GM23338 (cell line): Measurements from ENCODE around the gene CD3D. TPM values are rescaled to one million over a fixed set of nuclear protein-coding genes. Genes with fewer than 3 reads are reported as not detected.

Experiments
- ATAC-seq: fragments of 200-7000 bp; cut with Tn5 transposase; 3 replicates; pipeline ENCODE4 v1.9.1; 2020
- DNase-seq: peaks from one replicate; pipeline ENCODE4 v3.0.0-alpha.2; 2015; ENCODE audit warnings: low spot score
- H2AFZ ChIP-seq: fragments of 200-600 bp; sonication (generic); 2 replicates; pipeline ENCODE4 v1.8.0; 2016; ENCODE audit warnings: antibody characterized with exemption, mild to moderate bottlenecking, moderate library complexity
- H3F3A ChIP-seq: fragments of 200-600 bp; sonication (generic); replicated peaks from 2 replicates; pipeline ENCODE4 v1.8.0; 2017; ENCODE audit warnings: antibody characterized with exemption, mixed run types, low read depth
- H3K27ac ChIP-seq: fragments of 200-600 bp; sonication (generic); 2 replicates; pipeline ENCODE4 v1.6.1; 2016; ENCODE audit warnings: low read depth
- H3K27me3 ChIP-seq: fragments of 200-600 bp; sonication (generic); 2 replicates; pipeline ENCODE4 v1.8.0; 2016; ENCODE audit warnings: mild to moderate bottlenecking, mixed run types, moderate library complexity; ENCODE audit not compliant: insufficient read depth
- H3K36me3 ChIP-seq: fragments of 200-600 bp; sonication (generic); 2 replicates; pipeline ENCODE4 v1.8.0; 2016; ENCODE audit warnings: mild to moderate bottlenecking; ENCODE audit not compliant: insufficient read depth
- H3K4me1 ChIP-seq: fragments of 200-600 bp; sonication (generic); 2 replicates; pipeline ENCODE4 v1.8.0; 2016; ENCODE audit warnings: mild to moderate bottlenecking, moderate library complexity; ENCODE audit not compliant: insufficient read depth
- H3K4me2 ChIP-seq: fragments of 200-600 bp; sonication (generic); 2 replicates; pipeline ENCODE4 v1.7.1; 2017; ENCODE audit warnings: mixed run types
- H3K4me3 ChIP-seq: fragments of 200-600 bp; sonication (generic); 2 replicates; pipeline ENCODE4 v1.6.1; 2016; ENCODE audit warnings: mixed run types
- H3K79me2 ChIP-seq: fragments of 200-600 bp; sonication (generic); replicated peaks from 2 replicates; pipeline ENCODE4 v1.8.0; 2017; ENCODE audit warnings: mild to moderate bottlenecking; ENCODE audit not compliant: insufficient read depth
- H3K9me2 ChIP-seq: fragments of 200-600 bp; sonication (generic); 2 replicates; pipeline ENCODE4 v1.8.0; 2017; ENCODE audit not compliant: insufficient read depth
- H4K20me1 ChIP-seq: fragments of 200-600 bp; sonication (generic); replicated peaks from 2 replicates; pipeline ENCODE4 v1.8.0; 2017; ENCODE audit warnings: mild to moderate bottlenecking; ENCODE audit not compliant: insufficient read depth
- H3K27ac Mint-ChIP-seq: 2 replicates; pipeline ENCODE4 v1.8.0; 2020; ENCODE audit warnings: inconsistent platforms, mild to moderate bottlenecking, moderate library complexity, mixed read lengths
- H3K27me3 Mint-ChIP-seq: 3 replicates; pipeline ENCODE4 v1.8.0; 2022; ENCODE audit warnings: low read depth, mild to moderate bottlenecking, moderate library complexity, mixed read lengths, inconsistent platforms; ENCODE audit not compliant: insufficient read depth, poor library complexity
- H3K36me3 Mint-ChIP-seq: 3 replicates; pipeline ENCODE4 v1.8.0; 2021; ENCODE audit warnings: low read depth, mild to moderate bottlenecking, inconsistent platforms, moderate library complexity, mixed read lengths
- H3K4me1 Mint-ChIP-seq: 3 replicates; pipeline ENCODE4 v1.8.0; 2020; ENCODE audit warnings: mild to moderate bottlenecking, inconsistent platforms, mixed read lengths
- H3K4me3 Mint-ChIP-seq: 3 replicates; pipeline ENCODE4 v1.8.0; 2021; ENCODE audit warnings: moderate library complexity, mild to moderate bottlenecking, inconsistent platforms, mixed read lengths
- H3K9me3 Mint-ChIP-seq: 3 replicates; pipeline ENCODE4 v1.8.0; 2020; ENCODE audit warnings: moderate library complexity, mild to moderate bottlenecking, inconsistent platforms, mixed read lengths
- CREB1 ChIP-seq: fragments of 250-450 bp; sonication (Bioruptor Pico); IDR thresholded peaks from 2 replicates; pipeline ENCODE4 v1.5.0; 2020; ENCODE audit warnings: low read depth, mild to moderate bottlenecking, moderate library complexity
- ETS1 ChIP-seq: IDR thresholded peaks from 2 replicates; pipeline ENCODE4 v1.6.1; 2016; ENCODE audit warnings: antibody characterized with exemption
- JUNB ChIP-seq: IDR thresholded peaks from one replicate; pipeline ENCODE4 v1.6.1; 2016; ENCODE audit warnings: antibody characterized with exemption; ENCODE audit not compliant: unreplicated experiment
- NANOG ChIP-seq: IDR thresholded peaks from 2 replicates; pipeline ENCODE4 v1.6.1; 2016; ENCODE audit warnings: antibody characterized with exemption, borderline replicate concordance
- POLR2AphosphoS5 ChIP-seq: IDR thresholded peaks from 2 replicates; pipeline ENCODE4 v1.6.1; 2016; ENCODE audit warnings: antibody characterized with exemption, low read depth
- ZNF331 ChIP-seq: fragments of 250-450 bp; sonication (Bioruptor Pico); IDR thresholded peaks from 2 replicates; pipeline ENCODE4 v1.5.0; 2020; ENCODE audit warnings: low read depth, mild to moderate bottlenecking, moderate library complexity
- polyA plus RNA-seq: library from polyadenylated mRNA; unstranded; fragments of >200 nt; fragmentation: Nextera tagmentation; extraction: Ambion mirVana; gene quantifications from 2 replicates; pipeline ENCODE4 v1.2.1, GENCODE V29; 2016
- total RNA-seq: library from RNA; depleted of rRNA; stranded (reverse); fragments of >200 nt; shearing (Covaris generic); gene quantifications from 2 replicates; pipeline ENCODE4 v1.2.3, GENCODE V29; 2014
- TF ChIP-seq, protein P1 (sequence below): fragments of 250-450 bp; sonication (Bioruptor Pico); IDR thresholded peaks from 2 replicates; pipeline ENCODE4 v1.5.0; 2020; ENCODE audit warnings: mild to moderate bottlenecking, moderate library complexity

Gene CD3D
- total and polyA plus RNA-seq, 2 experiments from 2014 or later = not detected

DNA sequence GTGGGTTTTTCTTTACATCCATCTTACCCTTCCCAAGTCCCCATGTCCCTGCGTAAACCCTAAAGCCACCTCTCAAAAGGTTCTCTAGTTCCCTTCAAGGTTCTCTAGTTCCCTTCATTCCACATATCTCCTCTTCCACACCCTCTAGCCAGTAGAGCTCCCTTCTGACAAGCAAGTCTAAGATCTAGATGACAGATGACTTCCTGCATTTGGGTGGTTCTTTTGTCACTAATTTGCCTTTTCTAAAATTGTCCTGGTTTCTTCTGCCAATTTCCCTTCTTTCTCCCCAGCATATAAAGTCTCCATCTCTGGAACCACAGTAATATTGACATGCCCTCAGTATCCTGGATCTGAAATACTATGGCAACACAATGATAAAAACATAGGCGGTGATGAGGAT is 30.2 kb downstream of the CD3D start:
- H4K20me1 ChIP-seq = no peaks in the 10 kb centered on the region
- no peak for TF ChIP-seq JUNB
- TF ChIP-seq, protein P1, sequence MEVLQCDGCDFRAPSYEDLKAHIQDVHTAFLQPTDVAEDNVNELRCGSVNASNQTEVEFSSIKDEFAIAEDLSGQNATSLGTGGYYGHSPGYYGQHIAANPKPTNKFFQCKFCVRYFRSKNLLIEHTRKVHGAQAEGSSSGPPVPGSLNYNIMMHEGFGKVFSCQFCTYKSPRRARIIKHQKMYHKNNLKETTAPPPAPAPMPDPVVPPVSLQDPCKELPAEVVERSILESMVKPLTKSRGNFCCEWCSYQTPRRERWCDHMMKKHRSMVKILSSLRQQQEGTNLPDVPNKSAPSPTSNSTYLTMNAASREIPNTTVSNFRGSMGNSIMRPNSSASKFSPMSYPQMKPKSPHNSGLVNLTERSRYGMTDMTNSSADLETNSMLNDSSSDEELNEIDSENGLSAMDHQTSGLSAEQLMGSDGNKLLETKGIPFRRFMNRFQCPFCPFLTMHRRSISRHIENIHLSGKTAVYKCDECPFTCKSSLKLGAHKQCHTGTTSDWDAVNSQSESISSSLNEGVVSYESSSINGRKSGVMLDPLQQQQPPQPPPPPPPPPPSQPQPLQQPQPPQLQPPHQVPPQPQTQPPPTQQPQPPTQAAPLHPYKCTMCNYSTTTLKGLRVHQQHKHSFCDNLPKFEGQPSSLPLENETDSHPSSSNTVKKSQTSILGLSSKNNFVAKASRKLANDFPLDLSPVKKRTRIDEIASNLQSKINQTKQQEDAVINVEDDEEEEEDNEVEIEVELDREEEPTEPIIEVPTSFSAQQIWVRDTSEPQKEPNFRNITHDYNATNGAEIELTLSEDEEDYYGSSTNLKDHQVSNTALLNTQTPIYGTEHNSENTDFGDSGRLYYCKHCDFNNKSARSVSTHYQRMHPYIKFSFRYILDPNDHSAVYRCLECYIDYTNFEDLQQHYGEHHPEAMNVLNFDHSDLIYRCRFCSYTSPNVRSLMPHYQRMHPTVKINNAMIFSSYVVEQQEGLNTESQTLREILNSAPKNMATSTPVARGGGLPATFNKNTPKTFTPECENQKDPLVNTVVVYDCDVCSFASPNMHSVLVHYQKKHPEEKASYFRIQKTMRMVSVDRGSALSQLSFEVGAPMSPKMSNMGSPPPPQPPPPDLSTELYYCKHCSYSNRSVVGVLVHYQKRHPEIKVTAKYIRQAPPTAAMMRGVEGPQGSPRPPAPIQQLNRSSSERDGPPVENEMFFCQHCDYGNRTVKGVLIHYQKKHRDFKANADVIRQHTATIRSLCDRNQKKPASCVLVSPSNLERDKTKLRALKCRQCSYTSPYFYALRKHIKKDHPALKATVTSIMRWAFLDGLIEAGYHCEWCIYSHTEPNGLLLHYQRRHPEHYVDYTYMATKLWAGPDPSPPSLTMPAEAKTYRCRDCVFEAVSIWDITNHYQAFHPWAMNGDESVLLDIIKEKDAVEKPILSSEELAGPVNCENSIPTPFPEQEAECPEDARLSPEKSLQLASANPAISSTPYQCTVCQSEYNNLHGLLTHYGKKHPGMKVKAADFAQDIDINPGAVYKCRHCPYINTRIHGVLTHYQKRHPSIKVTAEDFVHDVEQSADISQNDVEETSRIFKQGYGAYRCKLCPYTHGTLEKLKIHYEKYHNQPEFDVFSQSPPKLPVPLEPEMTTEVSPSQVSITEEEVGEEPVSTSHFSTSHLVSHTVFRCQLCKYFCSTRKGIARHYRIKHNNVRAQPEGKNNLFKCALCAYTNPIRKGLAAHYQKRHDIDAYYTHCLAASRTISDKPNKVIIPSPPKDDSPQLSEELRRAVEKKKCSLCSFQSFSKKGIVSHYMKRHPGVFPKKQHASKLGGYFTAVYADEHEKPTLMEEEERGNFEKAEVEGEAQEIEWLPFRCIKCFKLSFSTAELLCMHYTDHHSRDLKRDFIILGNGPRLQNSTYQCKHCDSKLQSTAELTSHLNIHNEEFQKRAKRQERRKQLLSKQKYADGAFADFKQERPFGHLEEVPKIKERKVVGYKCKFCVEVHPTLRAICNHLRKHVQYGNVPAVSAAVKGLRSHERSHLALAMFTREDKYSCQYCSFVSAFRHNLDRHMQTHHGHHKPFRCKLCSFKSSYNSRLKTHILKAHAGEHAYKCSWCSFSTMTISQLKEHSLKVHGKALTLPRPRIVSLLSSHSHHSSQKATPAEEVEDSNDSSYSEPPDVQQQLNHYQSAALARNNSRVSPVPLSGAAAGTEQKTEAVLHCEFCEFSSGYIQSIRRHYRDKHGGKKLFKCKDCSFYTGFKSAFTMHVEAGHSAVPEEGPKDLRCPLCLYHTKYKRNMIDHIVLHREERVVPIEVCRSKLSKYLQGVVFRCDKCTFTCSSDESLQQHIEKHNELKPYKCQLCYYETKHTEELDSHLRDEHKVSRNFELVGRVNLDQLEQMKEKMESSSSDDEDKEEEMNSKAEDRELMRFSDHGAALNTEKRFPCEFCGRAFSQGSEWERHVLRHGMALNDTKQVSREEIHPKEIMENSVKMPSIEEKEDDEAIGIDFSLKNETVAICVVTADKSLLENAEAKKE = no peak
- TF ChIP-seq CREB1 (CRISPR knock-in tag) = no peak
- no peak for TF ChIP-seq NANOG
- no peak for TF ChIP-seq ZNF331 (CRISPR knock-in tag)
- TF ChIP-seq ETS1 = no peak
- no peak for TF ChIP-seq POLR2AphosphoS5
- H3K79me2 ChIP-seq = no peaks in the 10 kb centered on the region
- H3K27ac ChIP-seq = no peak overlapping the region
- Mint-ChIP-seq H3K27me3 (peaks cover 7% of the 10 kb centered on the region), H3K36me3 (no peaks in the 10 kb centered on the region), H3K9me3 (no peaks in the 10 kb centered on the region), H3K4me3 (no peak overlapping the region), H3K4me1 (peaks cover 23% of the 10 kb centered on the region), H3K27ac (no peak overlapping the region)
- H3K27me3 ChIP-seq = peaks cover 20% of the 10 kb centered on the region; the same call in 1 of the 2 replicates
- H3K9me2 ChIP-seq = no peaks in the 10 kb centered on the region
- ATAC-seq (no peak), DNase-seq (no peak)
- H3K4me1 ChIP-seq = peaks cover 23% of the 10 kb centered on the region
- H3K4me2 ChIP-seq = no peak overlapping the region
- no peak overlapping the region for H2AFZ ChIP-seq
- H3F3A ChIP-seq = peaks cover 9% of the 10 kb centered on the region
- no peak overlapping the region for H3K4me3 ChIP-seq
- H3K36me3 ChIP-seq = no peaks in the 10 kb centered on the region
